HG02623 (cell line): ENCODE results near the gene OTOG.

Source experiments
- ATAC-seq: cut with Tn5 transposase; IDR thresholded peaks from one replicate; pipeline ENCODE4 v1.9.1; 2021; ENCODE audit warnings: moderate library complexity; ENCODE audit not compliant: unreplicated experiment

The OTOG gene

GRCh38 chr11:17602105-17603001 lies 55.3 kb downstream of the OTOG start:
- ATAC-seq, result no peak

- ATAC-seq, result no peak
Measured at GRCh38 chr11:17603056-17603825, 56.2 kb downstream of the OTOG start.

- ATAC-seq, result no peak
Measured at GRCh38 chr11:17604201-17604914, 57.3 kb downstream of the OTOG start.

- ATAC-seq, result no peak
Measured at GRCh38 chr11:17604915-17605233, 57.8 kb downstream of the OTOG start.

- ATAC-seq, result no peak
Measured at GRCh38 chr11:17605651-17606122, 58.6 kb downstream of the OTOG start.

GRCh38 chr11:17606233-17607082 lies 59.4 kb downstream of the OTOG start:
- no peak for ATAC-seq

- ATAC-seq, result no peak
Measured at GRCh38 chr11:17607083-17607429, 60.0 kb downstream of the OTOG start.

- ATAC-seq, result no peak
Measured at GRCh38 chr11:17607591-17608570, 60.8 kb downstream of the OTOG start.

GRCh38 chr11:17608821-17609220 lies 61.8 kb downstream of the OTOG start:
- no peak for ATAC-seq

GRCh38 chr11:17609291-17610084 lies 62.4 kb downstream of the OTOG start:
- ATAC-seq, result no peak

GRCh38 chr11:17610085-17610894 lies 63.2 kb downstream of the OTOG start:
- ATAC-seq, result no peak

- ATAC-seq, result no peak
Measured at GRCh38 chr11:17611049-17611448, 64.0 kb downstream of the OTOG start.

GRCh38 chr11:17611503-17612220 lies 64.6 kb downstream of the OTOG start:
- no peak for ATAC-seq

GRCh38 chr11:17612221-17613188 lies 65.4 kb downstream of the OTOG start:
- no peak for ATAC-seq

- no peak for ATAC-seq
Measured at GRCh38 chr11:17613428-17613962, 66.4 kb downstream of the OTOG start.

GRCh38 chr11:17613983-17614382 lies 66.9 kb downstream of the OTOG start:
- ATAC-seq, result no peak
